ENCODE measurements around the gene FAM13C.

FAM13C gene

GRCh38 chr10:59325116-59325515, 37.2 kb downstream of the FAM13C start:
- Histone ChIP-seq H3K36me3 (replicated peaks) (no peaks in the 10 kb centered on the region), H3K27me3 (replicated peaks) (no peaks in the 10 kb centered on the region), H3K27ac (no peak overlapping the region), H3K4me3 (ENCODE audit: low read depth, low read length) (no peak overlapping the region)
- no peak for TF ChIP-seq CTCF (IDR thresholded peaks at IDR 0.05; ENCODE audit: low read depth, low read length, missing control alignments)
- in situ Hi-C loops (cut with HindIII; ENCODE audit: low pct_ligation_motif_present, low sequenced_read_pairs): no loop called here
- no peak for DNase-seq

GRCh38 chr10:59324597-59324996, 37.8 kb downstream of the FAM13C start:
- in situ Hi-C loops (cut with HindIII; ENCODE audit: low pct_ligation_motif_present, low sequenced_read_pairs): no loop called here
- H3K27me3 ChIP-seq (replicated peaks): no peaks in the 10 kb centered on the region

GRCh38 chr10:59323831-59324401, 38.4 kb downstream of the FAM13C start:
- H3K4me3 ChIP-seq (ENCODE audit: low read depth, low read length): no peak overlapping the region
- H3K27me3 ChIP-seq (replicated peaks): no peaks in the 10 kb centered on the region
- no peak for TF ChIP-seq CTCF (IDR thresholded peaks at IDR 0.05; ENCODE audit: low read depth, low read length, missing control alignments)
- no peak overlapping the region for H3K27ac ChIP-seq
- in situ Hi-C loops (cut with HindIII; ENCODE audit: low pct_ligation_motif_present, low sequenced_read_pairs): no loop called here
- no peak for DNase-seq
- H3K36me3 ChIP-seq (replicated peaks): no peaks in the 10 kb centered on the region

More at GRCh38 chr10:59324597-59324996, 37.8 kb downstream of the FAM13C start:
- Histone ChIP-seq H3K4me3 (ENCODE audit: low read depth, low read length) (no peak overlapping the region), H3K36me3 (replicated peaks) (no peaks in the 10 kb centered on the region), H3K27ac (no peak overlapping the region)
- DNase-seq: no peak
- TF ChIP-seq CTCF (IDR thresholded peaks at IDR 0.05; ENCODE audit: low read depth, low read length, missing control alignments): no peak

GRCh38 chr10:59323036-59323459, 39.3 kb downstream of the FAM13C start:
- no peaks in the 10 kb centered on the region for H3K27me3 ChIP-seq (replicated peaks)
- TF ChIP-seq CTCF (IDR thresholded peaks at IDR 0.05; ENCODE audit: low read depth, low read length, missing control alignments): no peak
- no peak for DNase-seq
- H3K36me3 ChIP-seq (replicated peaks): no peaks in the 10 kb centered on the region
- in situ Hi-C loops (cut with HindIII; ENCODE audit: low pct_ligation_motif_present, low sequenced_read_pairs): no loop called here
- H3K4me3 ChIP-seq (ENCODE audit: low read depth, low read length): no peak overlapping the region
- H3K27ac ChIP-seq: no peak overlapping the region

GRCh38 chr10:59322131-59322530, 40.2 kb downstream of the FAM13C start:
- Histone ChIP-seq H3K4me3 (ENCODE audit: low read depth, low read length) (no peak overlapping the region), H3K27me3 (replicated peaks) (no peaks in the 10 kb centered on the region)

More at GRCh38 chr10:59322131-59322530, 40.2 kb downstream of the FAM13C start:
- Histone ChIP-seq H3K36me3 (replicated peaks) (no peaks in the 10 kb centered on the region), H3K27ac (no peak overlapping the region)
- no peak for TF ChIP-seq CTCF (IDR thresholded peaks at IDR 0.05; ENCODE audit: low read depth, low read length, missing control alignments)
- no peak for DNase-seq
- in situ Hi-C loops (cut with HindIII; ENCODE audit: low pct_ligation_motif_present, low sequenced_read_pairs): no loop called here
